Large intestine (tissue), 3 donors: ENCODE results near the gene PDIA5. TPM values are rescaled to one million over a fixed set of nuclear protein-coding genes. Genes with fewer than 3 reads are reported as not detected.

ENCODE experiments used
- DNase-seq, 2 donors: peaks; one replicate each; pipeline versions ENCODE4 v3.0.0 to v3.0.0-alpha.2; 2013
- H3K27ac ChIP-seq: one replicate; pipeline ENCODE4 v1.5.1; 2013; ENCODE audit warnings: low read length
- H3K27me3 ChIP-seq: 2 replicates; pipeline ENCODE4 v1.6.1; 2013; ENCODE audit warnings: low read length; ENCODE audit not compliant: control insufficient read depth, insufficient read depth
- H3K36me3 ChIP-seq: 2 replicates; pipeline ENCODE4 v1.6.1; 2013; ENCODE audit warnings: low read length; ENCODE audit not compliant: control insufficient read depth, insufficient read depth
- H3K4me1 ChIP-seq: one replicate; pipeline ENCODE4 v1.6.1; 2013; ENCODE audit warnings: low read length; ENCODE audit not compliant: control insufficient read depth, insufficient read depth
- H3K4me3 ChIP-seq: one replicate; pipeline ENCODE4 v1.5.1; 2013; ENCODE audit warnings: low read length
- H3K9me3 ChIP-seq: one replicate; pipeline ENCODE4 v1.6.1; 2013; ENCODE audit warnings: mild to moderate bottlenecking, low read depth, low read length, moderate library complexity; ENCODE audit not compliant: control insufficient read depth
- WGBS: methylation state at CpG from one replicate; pipeline ENCODE4 v1.1.5; 2013; ENCODE audit warnings: low lambda C conversion rate; ENCODE audit not compliant: insufficient coverage; 5-methylcytosine and 5-hydroxymethylcytosine counted together
- polyA plus RNA-seq: library from polyadenylated mRNA; unstranded; fragments of 120-200 nt; gene quantifications from one replicate; pipeline ENCODE4 v1.2.1, GENCODE V29; 2013

Gene PDIA5
- polyA plus RNA-seq, 1 donor, result 39.6 TPM

- Histone ChIP-seq H3K27me3 (no peaks in the 10 kb centered on the region), H3K4me1 (peaks cover 51% of the 10 kb centered on the region), H3K27ac (peak overlapping the region; percentile 21), H3K36me3 (no peaks in the 10 kb centered on the region), H3K9me3 (no peaks in the 10 kb centered on the region), H3K4me3 (no peak overlapping the region)
- no CpG with 5 or more reads among the region's 8 CpGs for WGBS
- DNase-seq, result no peak
Observed at GRCh38 chr3:123081718-123082369, 15.0 kb downstream of the PDIA5 start.

GRCh38 chr3:123082370-123083065, 15.7 kb downstream of the PDIA5 start:
- Histone ChIP-seq H3K27me3 (no peaks in the 10 kb centered on the region), H3K36me3 (no peaks in the 10 kb centered on the region), H3K27ac (no peak overlapping the region), H3K9me3 (no peaks in the 10 kb centered on the region), H3K4me1 (peaks cover 51% of the 10 kb centered on the region), H3K4me3 (no peak overlapping the region)
- DNase-seq, result no peak
- WGBS, result no CpG with 5 or more reads among the region's 10 CpGs

GRCh38 chr3:123083383-123084124, 16.7 kb downstream of the PDIA5 start:
- Histone ChIP-seq H3K4me1 (peaks cover 51% of the 10 kb centered on the region), H3K9me3 (no peaks in the 10 kb centered on the region), H3K27ac (no peak overlapping the region), H3K4me3 (no peak overlapping the region), H3K27me3 (no peaks in the 10 kb centered on the region), H3K36me3 (no peaks in the 10 kb centered on the region)
- 71% methylated on average over 1 of the region's 8 CpGs for WGBS
- no peak for DNase-seq

GRCh38 chr3:123084192-123084591, 17.4 kb downstream of the PDIA5 start:
- no CpG with 5 or more reads among the region's 6 CpGs for WGBS
- Histone ChIP-seq H3K27me3 (no peaks in the 10 kb centered on the region), H3K9me3 (no peaks in the 10 kb centered on the region), H3K27ac (peak overlapping the region; percentile 23), H3K4me3 (no peak overlapping the region), H3K36me3 (peaks cover 3% of the 10 kb centered on the region), H3K4me1 (peaks cover 51% of the 10 kb centered on the region)
- peak in 1 of 2 donors; percentile 44 for DNase-seq

- Histone ChIP-seq H3K36me3 (peaks cover 8% of the 10 kb centered on the region), H3K27ac (peak overlapping the region; percentile 83), H3K9me3 (no peaks in the 10 kb centered on the region), H3K27me3 (no peaks in the 10 kb centered on the region), H3K4me1 (peaks cover 51% of the 10 kb centered on the region), H3K4me3 (no peak overlapping the region)
- no CpG with 5 or more reads among the region's 6 CpGs for WGBS
- DNase-seq, result peak in 1 of 2 donors; percentile 43
Observed at GRCh38 chr3:123084738-123085237, 18.0 kb downstream of the PDIA5 start.

GRCh38 chr3:123085293-123085931, 18.6 kb downstream of the PDIA5 start:
- H3K9me3 ChIP-seq, result no peaks in the 10 kb centered on the region
- peaks cover 45% of the 10 kb centered on the region for H3K4me1 ChIP-seq
- no peak overlapping the region for H3K4me3 ChIP-seq
- no peaks in the 10 kb centered on the region for H3K27me3 ChIP-seq
- WGBS, result no CpG with 5 or more reads among the region's 10 CpGs
- H3K36me3 ChIP-seq, result peaks cover 13% of the 10 kb centered on the region
- H3K27ac ChIP-seq, result peak overlapping the region; percentile 83
- peak; percentile 78 to 87 for DNase-seq

- H3K27me3 ChIP-seq, result no peaks in the 10 kb centered on the region
- WGBS, result 100% methylated on average over 1 of the region's 5 CpGs
- peaks cover 19% of the 10 kb centered on the region for H3K36me3 ChIP-seq
- peaks cover 41% of the 10 kb centered on the region for H3K4me1 ChIP-seq
- no peak for DNase-seq
- H3K9me3 ChIP-seq, result no peaks in the 10 kb centered on the region
- no peak overlapping the region for H3K4me3 ChIP-seq
- H3K27ac ChIP-seq, result peak overlapping the region; percentile 83
Observed at GRCh38 chr3:123085932-123086627, 19.3 kb downstream of the PDIA5 start.

GRCh38 chr3:123088387-123088786, 21.6 kb downstream of the PDIA5 start:
- peaks cover 43% of the 10 kb centered on the region for H3K36me3 ChIP-seq
- peaks cover 29% of the 10 kb centered on the region for H3K4me1 ChIP-seq
- H3K9me3 ChIP-seq, result no peaks in the 10 kb centered on the region
- H3K27me3 ChIP-seq, result no peaks in the 10 kb centered on the region
- WGBS, result no CpG with 5 or more reads among the region's 2 CpGs
- no peak overlapping the region for H3K4me3 ChIP-seq
- no peak overlapping the region for H3K27ac ChIP-seq
- no peak for DNase-seq

- no peak overlapping the region for H3K27ac ChIP-seq
- H3K4me1 ChIP-seq, result peaks cover 16% of the 10 kb centered on the region
- H3K27me3 ChIP-seq, result no peaks in the 10 kb centered on the region
- H3K36me3 ChIP-seq, result peaks cover 55% of the 10 kb centered on the region
- no peaks in the 10 kb centered on the region for H3K9me3 ChIP-seq
- no peak overlapping the region for H3K4me3 ChIP-seq
- no CpG with 5 or more reads among the region's 12 CpGs for WGBS
- DNase-seq, result no peak
Observed at GRCh38 chr3:123089611-123090331, 22.9 kb downstream of the PDIA5 start.
